VCaP (cell line): Measurements from ENCODE around the gene SLC6A13.

Experiments used
- H3K27ac ChIP-seq: fragments of 450-650 bp; 2 replicates; pipeline ENCODE4 v1.5.1; 2017
- CTCF ChIP-seq: fragments of 450-650 bp; conservative IDR thresholded peaks from 2 replicates; pipeline ENCODE4 v1.5.1; 2017; ENCODE audit warnings: mild to moderate bottlenecking, moderate library complexity

Gene SLC6A13

DNA sequence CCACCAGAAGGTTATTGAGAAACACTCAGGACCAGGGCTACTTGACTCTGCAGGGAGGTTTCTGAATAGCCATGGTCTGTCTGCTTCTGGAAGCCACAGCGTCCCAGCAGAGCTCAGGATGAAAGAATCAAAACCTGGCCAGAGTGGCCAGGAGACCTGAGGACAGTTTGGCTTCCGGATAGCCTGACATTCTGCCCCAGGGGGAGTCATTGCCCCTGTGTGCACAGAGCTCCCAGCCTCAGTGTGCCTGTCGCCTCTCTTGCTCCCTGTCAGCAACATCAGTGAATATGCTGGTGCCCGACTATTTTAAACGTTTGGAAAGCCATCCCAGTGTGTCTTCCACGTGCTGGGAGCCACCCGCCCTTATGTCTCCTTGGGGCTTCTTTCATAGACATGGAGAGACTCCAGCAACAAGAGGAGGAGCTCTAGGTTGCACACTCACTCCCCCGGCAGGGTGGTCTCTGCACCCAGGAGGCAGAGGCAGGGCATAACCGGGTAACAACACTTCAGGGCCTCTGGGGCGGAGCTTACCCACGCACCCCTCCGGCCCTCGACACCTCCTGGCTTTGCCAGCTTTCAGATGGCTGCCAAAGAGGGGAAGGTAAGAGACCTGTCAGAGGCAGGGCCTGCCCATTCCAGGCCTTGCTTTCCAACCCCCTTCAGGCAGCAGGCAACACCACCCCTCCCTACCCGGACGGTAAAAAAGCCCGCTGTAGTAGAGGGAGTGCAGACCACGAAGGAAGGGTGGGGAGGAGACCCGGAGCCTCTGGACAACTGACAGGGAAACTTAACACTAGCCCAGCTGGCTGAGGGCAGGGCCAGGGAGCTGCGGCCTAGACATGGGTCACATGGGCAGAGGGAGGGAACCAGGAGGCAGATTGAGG is 29.7 kb downstream of the SLC6A13 start:
- H3K27ac ChIP-seq: no peak overlapping the region
- no peak for TF ChIP-seq CTCF

DNA sequence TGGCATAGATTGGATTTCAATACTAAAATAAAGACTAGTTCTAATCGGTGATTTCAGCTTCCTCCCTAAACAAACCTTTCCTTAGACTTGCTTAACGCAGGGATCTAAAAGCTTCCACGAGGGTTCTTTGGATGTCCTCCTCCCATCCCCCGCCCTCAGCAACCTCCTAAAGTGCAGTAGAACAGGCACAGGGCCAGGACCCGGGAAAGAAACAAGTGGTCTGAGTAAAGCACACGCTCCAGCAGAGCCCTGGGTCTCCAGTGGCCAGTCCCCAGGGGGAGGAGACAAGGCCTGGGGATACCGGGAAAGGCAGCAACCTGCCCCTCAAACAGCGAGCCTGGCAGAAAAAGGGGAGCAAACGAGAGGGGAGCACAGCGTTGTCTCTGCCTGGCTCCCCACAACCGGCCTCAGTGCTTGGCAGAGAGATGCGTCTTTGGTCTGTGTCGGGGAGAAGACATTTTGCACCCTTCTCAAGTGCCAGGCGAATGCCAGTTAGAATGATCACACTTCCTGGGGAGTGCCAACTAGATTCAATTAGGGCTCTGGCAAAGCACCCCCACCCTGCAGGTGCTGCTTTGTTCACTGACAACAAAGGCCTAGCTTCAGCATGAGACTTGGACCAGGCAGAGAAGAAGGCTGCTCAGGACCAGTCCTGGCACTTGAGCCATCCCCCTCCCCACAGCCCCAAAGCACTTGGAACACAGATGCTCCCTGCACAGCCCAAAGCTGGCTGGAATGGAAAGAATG is 31.5 kb downstream of the SLC6A13 start:
- no peak for TF ChIP-seq CTCF
- no peak overlapping the region for H3K27ac ChIP-seq

DNA sequence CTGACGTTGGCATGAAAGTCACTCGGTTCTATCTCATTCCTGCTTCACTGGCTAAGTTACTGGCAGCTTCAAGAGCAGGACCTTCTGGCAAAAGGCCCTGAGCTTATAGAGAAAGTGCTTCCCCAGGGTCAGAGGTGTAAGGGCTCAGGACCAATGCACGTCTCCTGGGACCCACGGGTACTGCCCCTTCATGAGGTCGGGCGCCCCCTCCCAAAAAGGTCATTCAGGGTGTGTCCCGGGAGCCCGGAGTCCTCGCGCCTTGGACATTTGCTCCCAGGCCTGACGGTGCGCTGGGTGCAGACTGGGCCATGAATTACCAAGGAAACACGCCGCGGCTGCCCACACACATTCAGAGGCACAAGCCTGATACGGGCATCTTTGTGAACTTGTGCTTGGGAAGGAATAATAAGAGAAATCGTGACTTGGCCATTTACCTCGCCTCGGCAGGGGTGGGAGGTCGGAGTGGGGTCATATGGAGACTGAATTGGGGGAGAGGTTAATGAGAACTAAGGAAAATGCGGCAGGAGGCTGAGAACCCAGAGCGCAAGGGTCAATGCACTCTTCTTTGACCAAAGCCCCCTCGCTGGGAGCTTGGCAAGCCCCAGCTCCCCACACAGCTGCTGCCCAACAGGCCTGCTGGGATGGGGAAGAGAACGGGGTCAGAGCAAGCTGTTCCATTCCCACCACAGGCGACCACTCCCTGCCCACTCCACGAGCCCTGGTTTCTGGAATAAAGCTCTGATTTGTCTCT is 33.0 kb downstream of the SLC6A13 start:
- H3K27ac ChIP-seq: no peak overlapping the region
- TF ChIP-seq CTCF: no peak

GRCh38 chr12:228846-229200 is 33.8 kb downstream of the SLC6A13 start:
- H3K27ac ChIP-seq: no peak overlapping the region
- TF ChIP-seq CTCF: no peak

DNA sequence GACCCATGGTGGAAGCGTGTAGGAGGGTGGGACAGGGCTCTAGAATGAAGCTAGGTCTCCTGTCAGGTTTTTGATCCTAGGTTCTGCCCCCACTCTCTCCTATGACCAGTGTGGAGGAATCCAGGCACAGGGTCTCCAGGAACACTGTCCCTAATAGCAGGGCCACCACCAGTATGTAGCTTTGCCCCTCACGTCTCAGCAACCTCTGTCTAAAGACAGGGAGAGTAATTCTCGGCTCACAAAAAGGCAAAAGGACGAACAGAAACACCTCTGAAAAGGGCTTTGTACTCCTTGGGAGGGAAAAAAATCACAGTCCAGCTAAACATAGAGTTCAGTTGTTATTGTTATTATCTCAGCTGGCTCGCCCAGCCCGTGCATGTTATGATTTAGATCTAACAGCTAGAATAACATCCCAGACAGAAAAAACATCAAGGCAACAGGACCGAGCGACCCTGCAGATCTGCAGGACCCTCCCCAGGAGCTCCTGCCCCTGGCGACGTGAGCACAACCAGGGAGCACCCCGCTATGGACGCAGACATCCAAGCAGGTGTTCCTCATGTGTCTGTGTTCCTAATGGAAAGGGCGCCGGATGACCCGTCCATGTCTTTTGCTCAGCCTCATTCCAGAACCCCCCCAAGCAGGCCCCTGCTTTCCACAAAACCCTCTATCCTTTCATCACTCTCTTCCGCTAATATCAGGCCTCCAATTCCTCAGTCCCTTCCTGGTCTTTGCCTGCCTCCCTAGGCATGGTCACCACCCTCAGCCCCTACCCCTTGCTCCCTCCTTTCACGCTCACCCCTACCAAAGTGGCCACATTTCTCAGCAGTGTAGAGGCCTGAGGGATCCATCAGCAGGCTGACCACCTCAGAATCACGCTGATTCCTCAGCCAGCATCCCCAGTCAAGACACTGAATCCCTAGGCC is 34.5 kb downstream of the SLC6A13 start:
- no peak overlapping the region for H3K27ac ChIP-seq
- TF ChIP-seq CTCF: no peak

DNA sequence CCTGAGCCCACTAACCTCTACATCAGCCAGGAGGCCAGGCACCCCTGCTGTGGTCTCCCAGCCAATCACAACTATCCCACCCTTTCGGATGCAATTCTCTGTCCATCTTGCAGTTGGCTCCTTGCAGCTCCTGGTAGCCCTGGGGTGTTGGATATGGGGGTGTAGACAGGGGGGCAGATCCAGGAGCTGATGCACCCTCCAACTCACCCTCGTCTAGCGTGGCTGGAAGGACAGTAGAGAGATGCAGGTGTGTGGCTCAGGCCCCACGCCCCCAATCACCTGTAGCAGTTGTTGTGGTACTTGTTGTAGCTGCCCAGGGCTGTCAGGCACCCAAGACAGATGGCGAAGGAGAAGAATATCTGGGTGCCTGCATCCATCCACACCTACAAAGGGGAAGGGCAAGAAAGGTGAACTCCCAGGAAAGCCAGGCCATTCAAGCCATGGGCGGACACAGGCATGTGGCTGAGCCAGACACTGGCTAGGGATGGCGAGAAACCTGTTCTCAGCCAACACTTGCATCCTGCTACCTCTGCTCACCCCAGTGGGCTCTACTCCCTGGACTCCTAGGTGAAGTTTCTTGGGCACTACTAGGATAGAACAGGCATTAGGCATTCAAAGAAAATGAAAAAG is 35.2 kb downstream of the SLC6A13 start:
- H3K27ac ChIP-seq: no peak overlapping the region
- no peak for TF ChIP-seq CTCF
